Activated CD4-positive, alpha-beta T cell treated with anti-CD3 and anti-CD28 coated beads, Interleukin-2, amount 50 U/mL, for 1 hour (primary cell): ENCODE data around the gene TFB2M.

Experiments used
- DNase-seq: peaks from one replicate; pipeline ENCODE4 v3.0.0-alpha.2; 2020

TFB2M gene

GRCh38 chr1:246512230-246512629 is 53.8 kb downstream of the TFB2M start:
- no peak for DNase-seq

GRCh38 chr1:246511203-246511602 is 54.9 kb downstream of the TFB2M start:
- no peak for DNase-seq

- no peak for DNase-seq
Measured at GRCh38 chr1:246510147-246511030, 55.7 kb downstream of the TFB2M start.

DNA sequence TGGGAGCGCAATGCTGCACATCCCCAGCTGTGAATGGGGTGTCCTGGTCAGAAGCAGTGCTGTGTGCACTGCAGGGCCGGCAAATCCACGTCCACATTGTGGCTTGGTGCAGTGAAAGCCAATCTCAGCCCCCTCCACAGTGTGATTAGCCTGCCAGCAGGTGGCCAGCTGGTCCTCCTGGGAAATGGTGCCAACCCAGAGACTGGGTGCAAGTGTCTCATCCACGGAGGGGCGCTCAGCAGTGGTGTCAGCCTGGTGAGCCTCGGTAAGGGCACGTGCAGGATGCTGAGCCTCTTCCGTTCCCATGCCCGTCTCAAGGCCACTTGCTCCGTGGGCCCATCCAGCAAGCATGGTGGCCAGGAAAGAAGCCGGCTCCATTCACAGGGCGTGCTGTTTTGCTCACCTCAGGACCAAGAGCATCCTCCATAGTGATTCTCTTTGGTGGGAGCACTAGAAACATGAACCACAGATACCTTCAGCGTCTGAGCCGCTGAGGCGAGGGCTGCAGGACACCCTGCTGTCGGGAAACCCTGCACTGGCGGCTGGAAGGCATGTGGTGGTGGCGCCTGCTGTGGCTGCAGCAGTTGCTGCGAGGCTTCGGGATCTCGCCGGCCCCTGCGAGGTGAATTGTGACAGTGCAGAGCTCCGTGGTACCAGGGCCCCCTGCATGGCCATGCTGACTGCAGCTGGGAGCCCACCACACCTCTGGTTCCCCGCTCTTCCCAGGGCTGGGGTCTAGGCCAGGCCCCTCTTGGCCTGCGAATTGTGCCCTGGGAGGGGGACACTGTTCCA is 57.0 kb downstream of the TFB2M start:
- DNase-seq = no peak

DNA sequence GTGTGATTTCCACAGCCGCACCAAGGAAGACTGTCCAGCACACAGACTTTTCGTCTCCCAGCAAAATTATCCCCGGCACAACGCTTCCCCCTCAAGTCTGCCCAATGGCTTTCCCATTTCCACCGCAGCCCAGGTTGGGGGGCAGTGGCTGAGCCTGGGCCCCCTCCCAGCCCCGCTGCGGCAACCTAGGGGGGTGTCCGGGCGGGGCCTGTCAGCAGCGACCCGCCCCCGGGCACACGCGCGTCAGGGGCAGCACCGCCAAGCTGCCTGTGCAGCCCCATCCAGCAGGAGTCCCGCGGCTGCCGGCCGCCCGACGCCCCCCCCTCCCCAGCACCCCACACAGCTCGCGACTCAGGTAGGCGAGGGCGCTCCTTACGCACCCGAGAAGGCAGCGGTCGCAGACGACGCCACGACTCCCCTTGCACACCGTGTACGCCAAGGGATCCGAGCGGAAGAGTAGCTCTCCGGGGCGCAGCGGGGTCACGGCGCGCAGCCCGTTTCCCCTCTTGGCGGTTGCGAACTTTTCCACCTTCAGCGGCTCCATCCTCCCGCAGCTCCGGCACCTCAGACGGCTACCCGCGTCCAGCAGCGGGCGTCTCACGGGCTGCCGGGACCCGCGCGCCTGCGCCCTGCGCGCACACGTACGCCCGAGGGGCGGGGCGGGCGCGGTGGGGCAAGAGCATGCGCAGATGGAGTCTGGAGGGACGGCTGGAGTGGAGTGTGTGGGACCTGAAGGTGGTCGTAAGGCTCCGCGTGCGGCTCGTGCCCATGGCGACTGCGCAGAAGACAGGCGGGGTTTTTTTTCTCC is 59.2 kb downstream of the TFB2M start, which contains the start of gene SMYD3:
TSS of gene SMYD3 (minus strand) at position 606 of the 808 bp plus-strand sequence.
- DNase-seq = peak; percentile 73

- no peak for DNase-seq
Measured at GRCh38 chr1:246506367-246506673, 59.7 kb downstream of the TFB2M start.

- no peak for DNase-seq
Measured at GRCh38 chr1:246503341-246503740, 62.7 kb downstream of the TFB2M start.

DNA sequence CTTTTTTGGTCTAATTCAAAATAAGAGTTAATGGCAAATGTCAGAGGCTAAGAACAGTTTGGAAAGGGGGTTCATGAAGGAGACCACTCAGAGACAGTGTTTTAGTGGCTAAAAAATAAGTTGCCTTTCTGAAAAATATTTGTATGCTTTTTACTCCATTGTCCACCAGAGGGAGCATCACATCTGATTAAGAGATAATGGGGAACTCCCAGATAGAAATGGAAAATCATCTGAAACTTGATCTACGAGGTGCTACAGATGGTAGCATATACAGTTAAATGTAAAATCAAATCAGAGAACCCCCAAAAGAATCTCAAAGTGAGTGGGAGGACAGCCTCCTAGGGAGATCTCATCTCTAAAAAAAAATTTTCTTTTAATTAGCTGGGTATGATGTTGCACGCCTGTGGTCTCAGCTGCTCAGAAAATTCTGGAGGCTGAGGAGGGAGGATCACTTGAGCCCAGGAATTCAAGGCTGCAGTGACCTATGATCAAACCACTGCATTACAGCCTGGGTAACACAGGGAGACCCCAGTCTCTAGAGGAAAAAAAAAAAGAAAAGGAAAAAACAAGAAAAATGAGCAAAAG is 68.6 kb downstream of the TFB2M start:
- no peak for DNase-seq

DNA sequence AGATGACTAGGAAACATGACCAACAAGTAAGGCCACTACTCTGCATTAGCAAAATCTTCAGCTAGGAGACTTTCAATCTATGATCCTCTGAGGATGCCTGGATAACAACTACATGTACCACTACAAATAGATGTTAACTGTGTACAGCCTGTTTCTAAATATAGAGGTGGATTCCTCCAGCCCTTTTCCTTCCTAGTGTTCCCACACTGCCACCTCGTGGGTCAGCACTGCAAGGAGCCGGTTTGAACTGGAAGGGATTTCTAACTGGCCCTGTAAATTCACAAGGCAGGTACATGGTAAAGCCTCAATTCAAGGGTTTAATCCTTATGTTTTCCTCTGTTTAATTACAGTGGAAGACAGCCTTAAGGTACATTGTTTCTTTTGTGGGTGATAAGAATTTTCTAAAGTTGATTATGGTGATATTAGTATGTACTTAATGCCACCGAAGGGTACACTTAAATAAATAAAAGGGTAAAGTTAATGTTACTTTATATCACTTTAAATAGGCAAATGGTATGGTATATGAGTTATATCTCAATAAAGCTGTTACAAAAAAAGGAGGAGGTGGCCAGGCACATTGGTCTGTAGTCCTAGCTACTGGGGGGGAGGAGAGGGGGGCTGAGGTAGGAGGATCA is 73.3 kb downstream of the TFB2M start:
- DNase-seq = peak; percentile 15

GRCh38 chr1:246491551-246492053 is 74.5 kb downstream of the TFB2M start:
- DNase-seq = no peak
